Measurements from ENCODE around the gene GALNT18. TPM values are rescaled to one million over a fixed set of nuclear protein-coding genes. Genes with fewer than 3 reads are reported as not detected.

Gene GALNT18
- total RNA-seq, 1 donor from 2014 or later, result 6.6 TPM

DNA sequence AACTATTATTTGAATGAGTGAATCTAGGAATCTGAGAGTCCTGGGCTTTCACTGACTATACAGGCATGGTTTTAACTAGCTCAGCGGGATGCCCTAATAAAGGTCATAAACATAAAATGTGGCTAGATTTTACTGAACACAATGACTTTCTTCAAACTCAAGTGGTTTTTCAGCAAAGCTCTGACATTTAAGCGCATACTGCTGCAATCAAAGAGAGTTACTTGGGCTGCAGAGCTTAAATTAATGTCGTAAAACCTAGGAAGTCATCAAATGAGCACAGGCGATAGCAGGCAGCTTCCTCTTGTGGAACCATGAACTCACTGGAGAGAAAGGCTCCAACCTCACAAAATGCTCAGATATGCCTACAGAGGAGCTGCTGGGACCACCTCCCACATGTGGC is 275.5 kb downstream of the GALNT18 start:
- TF ChIP-seq, protein P1, sequence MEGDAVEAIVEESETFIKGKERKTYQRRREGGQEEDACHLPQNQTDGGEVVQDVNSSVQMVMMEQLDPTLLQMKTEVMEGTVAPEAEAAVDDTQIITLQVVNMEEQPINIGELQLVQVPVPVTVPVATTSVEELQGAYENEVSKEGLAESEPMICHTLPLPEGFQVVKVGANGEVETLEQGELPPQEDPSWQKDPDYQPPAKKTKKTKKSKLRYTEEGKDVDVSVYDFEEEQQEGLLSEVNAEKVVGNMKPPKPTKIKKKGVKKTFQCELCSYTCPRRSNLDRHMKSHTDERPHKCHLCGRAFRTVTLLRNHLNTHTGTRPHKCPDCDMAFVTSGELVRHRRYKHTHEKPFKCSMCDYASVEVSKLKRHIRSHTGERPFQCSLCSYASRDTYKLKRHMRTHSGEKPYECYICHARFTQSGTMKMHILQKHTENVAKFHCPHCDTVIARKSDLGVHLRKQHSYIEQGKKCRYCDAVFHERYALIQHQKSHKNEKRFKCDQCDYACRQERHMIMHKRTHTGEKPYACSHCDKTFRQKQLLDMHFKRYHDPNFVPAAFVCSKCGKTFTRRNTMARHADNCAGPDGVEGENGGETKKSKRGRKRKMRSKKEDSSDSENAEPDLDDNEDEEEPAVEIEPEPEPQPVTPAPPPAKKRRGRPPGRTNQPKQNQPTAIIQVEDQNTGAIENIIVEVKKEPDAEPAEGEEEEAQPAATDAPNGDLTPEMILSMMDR (IDR thresholded peaks at IDR 0.05; ENCODE audit: insufficient read depth, low read length, poor library complexity, severe bottlenecking), result no peak
- Histone ChIP-seq H3K27me3 (ENCODE audit: control insufficient read depth, insufficient read depth, low read length) (no peaks in the 10 kb centered on the region), H3K4me3 (ENCODE audit: low read depth, low read length) (no peak overlapping the region), H3K36me3 (ENCODE audit: control insufficient read depth, insufficient read depth, low read length) (no peaks in the 10 kb centered on the region)
- DNase-seq (ENCODE audit: low read depth), result no peak

- DNase-seq (ENCODE audit: low read depth), result no peak
- no peaks in the 10 kb centered on the region for H3K27me3 ChIP-seq (ENCODE audit: control insufficient read depth, insufficient read depth, low read length)
Observed at GRCh38 chr11:11345099-11345498, 276.7 kb downstream of the GALNT18 start.

GRCh38 chr11:11344045-11344444 is 277.8 kb downstream of the GALNT18 start:
- H3K27me3 ChIP-seq (ENCODE audit: control insufficient read depth, insufficient read depth, low read length), result no peaks in the 10 kb centered on the region
- TF ChIP-seq, protein P1 (IDR thresholded peaks at IDR 0.05; ENCODE audit: insufficient read depth, low read length, poor library complexity, severe bottlenecking), result no peak
- no peaks in the 10 kb centered on the region for H3K36me3 ChIP-seq (ENCODE audit: control insufficient read depth, insufficient read depth, low read length)
- no peak for DNase-seq (ENCODE audit: low read depth)
- no peak overlapping the region for H3K4me3 ChIP-seq (ENCODE audit: low read depth, low read length)

More at GRCh38 chr11:11345099-11345498, 276.7 kb downstream of the GALNT18 start:
- TF ChIP-seq, protein P1 (IDR thresholded peaks at IDR 0.05; ENCODE audit: insufficient read depth, low read length, poor library complexity, severe bottlenecking), result no peak
- no peaks in the 10 kb centered on the region for H3K36me3 ChIP-seq (ENCODE audit: control insufficient read depth, insufficient read depth, low read length)
- H3K4me3 ChIP-seq (ENCODE audit: low read depth, low read length), result no peak overlapping the region

DNA sequence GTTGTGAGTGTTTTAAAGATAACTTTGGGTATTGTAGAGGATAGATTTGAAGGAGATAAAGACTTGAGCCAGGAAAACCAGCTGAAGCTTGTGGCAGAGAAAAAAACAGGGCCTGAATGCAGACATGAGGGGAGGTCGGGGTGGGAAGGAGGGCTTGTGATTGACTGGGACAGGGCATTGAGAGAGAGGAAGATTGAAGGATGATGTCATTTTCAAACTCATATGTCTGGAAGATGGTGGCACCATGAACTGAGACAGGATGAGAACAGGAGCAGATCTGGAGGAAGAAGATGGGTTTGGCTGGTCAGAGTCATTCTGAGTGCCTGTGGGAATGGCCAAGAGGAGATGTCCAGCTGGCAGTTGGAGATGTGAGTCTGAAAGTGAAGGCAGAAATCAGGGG is 283.5 kb downstream of the GALNT18 start:
- no peaks in the 10 kb centered on the region for H3K27me3 ChIP-seq (ENCODE audit: control insufficient read depth, insufficient read depth, low read length)
- TF ChIP-seq, protein P1 (IDR thresholded peaks at IDR 0.05; ENCODE audit: insufficient read depth, low read length, poor library complexity, severe bottlenecking), result no peak
- no peaks in the 10 kb centered on the region for H3K36me3 ChIP-seq (ENCODE audit: control insufficient read depth, insufficient read depth, low read length)
- DNase-seq (ENCODE audit: low read depth), result no peak
- H3K4me3 ChIP-seq (ENCODE audit: low read depth, low read length), result no peak overlapping the region

GRCh38 chr11:11336664-11337063 is 285.1 kb downstream of the GALNT18 start:
- DNase-seq (ENCODE audit: low read depth), result no peak
- Histone ChIP-seq H3K4me3 (ENCODE audit: low read depth, low read length) (no peak overlapping the region), H3K36me3 (ENCODE audit: control insufficient read depth, insufficient read depth, low read length) (no peaks in the 10 kb centered on the region), H3K27me3 (ENCODE audit: control insufficient read depth, insufficient read depth, low read length) (no peaks in the 10 kb centered on the region)
- TF ChIP-seq, protein P1 (IDR thresholded peaks at IDR 0.05; ENCODE audit: insufficient read depth, low read length, poor library complexity, severe bottlenecking), result no peak

GRCh38 chr11:11335043-11335442 is 286.8 kb downstream of the GALNT18 start:
- TF ChIP-seq, protein P1 (IDR thresholded peaks at IDR 0.05; ENCODE audit: insufficient read depth, low read length, poor library complexity, severe bottlenecking), result no peak
- H3K27me3 ChIP-seq (ENCODE audit: control insufficient read depth, insufficient read depth, low read length), result no peaks in the 10 kb centered on the region
- no peak overlapping the region for H3K4me3 ChIP-seq (ENCODE audit: low read depth, low read length)
- H3K36me3 ChIP-seq (ENCODE audit: control insufficient read depth, insufficient read depth, low read length), result no peaks in the 10 kb centered on the region
- DNase-seq (ENCODE audit: low read depth), result no peak
